GM12892 (cell line): ENCODE measurements around the gene SLC35G4.
"Not testable (repeated sequence)": the region's sequence is repeated elsewhere in the genome, so short reads cannot be mapped to it uniquely, and the experiment has no call there.

Experiments
- DNase-seq: peaks from one replicate; pipeline ENCODE4 v3.0.0; 2011; ENCODE audit not compliant: insufficient read length
- FAIRE-seq: peaks from 2 replicates; lab custom pipeline; 2011; peaks lifted over from hg19 to GRCh38; lab: Jason Lieb, UNC
- POLR2A ChIP-seq: IDR thresholded peaks from 2 replicates; pipeline ENCODE4 v1.6.1; 2011; ENCODE audit warnings: low read depth, low read length, control low read depth
- POLR2AphosphoS5 ChIP-seq: IDR thresholded peaks from 2 replicates; pipeline ENCODE4 v1.6.1; 2011; ENCODE audit warnings: low read depth, low read length, control low read depth
- TAF1 ChIP-seq: IDR thresholded peaks from 2 replicates; pipeline ENCODE4 v1.6.1; 2011; ENCODE audit warnings: low read depth, mild to moderate bottlenecking, control low read depth, low read length, borderline replicate concordance

The SLC35G4 gene

DNA sequence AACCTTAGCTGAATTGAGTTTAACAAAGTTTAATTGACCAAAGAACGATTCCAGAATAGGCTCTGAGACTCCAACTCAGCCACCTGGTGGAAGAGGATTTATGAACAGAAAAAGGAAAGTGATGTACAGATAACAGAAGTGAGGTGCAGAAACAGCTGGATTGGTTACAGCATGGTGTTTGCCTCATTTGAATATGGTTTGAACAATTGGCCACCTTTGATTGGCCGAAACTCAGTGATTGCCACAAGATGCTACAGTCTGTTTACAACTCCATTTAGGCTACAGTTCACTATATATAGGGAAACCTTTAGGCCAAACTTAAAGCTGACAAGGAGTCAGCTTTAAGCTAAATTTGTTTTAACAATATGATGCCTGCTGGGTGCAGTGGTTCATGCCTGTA is 28.1 kb upstream of the SLC35G4 start:
- FAIRE-seq (no peak), DNase-seq (no peak)
- no peak for TF ChIP-seq TAF1

GRCh38 chr18:11585596-11585995 is 23.8 kb upstream of the SLC35G4 start:
- FAIRE-seq (no peak), DNase-seq (no peak)
- no peak for TF ChIP-seq TAF1
- no peak for TF ChIP-seq POLR2AphosphoS5
- TF ChIP-seq POLR2A = no peak

DNA sequence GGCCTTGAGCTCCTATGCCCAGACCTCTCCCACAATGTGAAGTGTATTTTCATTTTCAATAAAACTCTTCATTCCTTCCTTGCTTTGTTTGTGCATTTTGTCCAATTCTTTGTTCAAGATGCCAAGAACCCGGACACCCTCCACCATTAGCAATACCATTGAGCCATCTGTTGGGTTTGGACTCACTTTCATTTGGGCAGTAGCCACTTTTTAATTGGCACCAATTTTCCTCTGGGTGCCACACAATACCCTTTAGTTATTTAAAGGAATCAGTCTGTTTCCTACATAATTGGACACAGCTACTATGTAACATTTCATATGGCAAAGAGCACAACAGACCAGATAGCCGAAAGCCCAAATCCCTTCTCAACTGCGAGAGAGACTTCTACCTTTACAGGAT is 22.5 kb upstream of the SLC35G4 start:
- TF ChIP-seq POLR2AphosphoS5 = no peak
- TF ChIP-seq POLR2A = no peak
- no peak for TF ChIP-seq TAF1
- DNase-seq (no peak), FAIRE-seq (no peak)

DNA sequence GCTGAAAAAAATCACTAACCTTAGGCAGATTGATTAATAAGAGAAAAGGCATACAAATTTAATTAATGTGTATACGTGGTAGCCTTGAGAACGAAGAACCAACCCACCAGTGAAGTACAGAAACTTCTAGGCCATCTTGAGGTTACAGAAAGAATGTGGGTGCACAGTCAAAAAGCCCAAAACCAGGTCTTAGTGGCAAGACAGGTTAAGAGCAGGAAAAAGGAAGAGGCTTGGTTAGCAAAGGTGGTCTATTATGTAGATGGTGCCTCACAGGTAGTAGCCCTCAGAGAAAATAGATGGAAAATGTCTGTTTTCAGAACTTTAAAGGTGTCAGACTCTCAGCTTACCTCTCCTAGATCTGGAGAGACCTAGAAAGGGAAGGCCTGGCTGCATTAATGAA is 22.0 kb upstream of the SLC35G4 start:
- TF ChIP-seq TAF1 (no peak), POLR2A (no peak), POLR2AphosphoS5 (no peak)
- FAIRE-seq = no peak
- no peak for DNase-seq

DNA sequence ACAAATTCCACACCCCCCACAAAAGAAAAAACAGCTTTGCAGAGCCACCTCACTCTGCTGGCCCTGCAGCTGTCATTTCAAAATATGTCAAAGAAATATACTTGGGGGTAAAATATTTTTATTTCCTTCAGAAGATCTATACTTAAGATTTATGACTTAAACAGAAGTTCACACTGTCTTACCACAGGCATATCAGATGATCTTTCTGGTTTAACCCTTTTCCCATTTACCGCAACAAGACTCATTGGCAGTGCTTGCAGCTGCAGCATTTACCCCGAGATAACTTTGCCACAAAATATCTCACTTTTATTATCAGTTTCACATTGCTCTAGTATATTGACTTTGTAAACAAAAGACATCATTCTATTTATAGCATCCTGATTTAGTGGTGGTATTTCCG is 21.6 kb upstream of the SLC35G4 start:
- no peak for TF ChIP-seq POLR2A
- DNase-seq (no peak), FAIRE-seq (no peak)

DNA sequence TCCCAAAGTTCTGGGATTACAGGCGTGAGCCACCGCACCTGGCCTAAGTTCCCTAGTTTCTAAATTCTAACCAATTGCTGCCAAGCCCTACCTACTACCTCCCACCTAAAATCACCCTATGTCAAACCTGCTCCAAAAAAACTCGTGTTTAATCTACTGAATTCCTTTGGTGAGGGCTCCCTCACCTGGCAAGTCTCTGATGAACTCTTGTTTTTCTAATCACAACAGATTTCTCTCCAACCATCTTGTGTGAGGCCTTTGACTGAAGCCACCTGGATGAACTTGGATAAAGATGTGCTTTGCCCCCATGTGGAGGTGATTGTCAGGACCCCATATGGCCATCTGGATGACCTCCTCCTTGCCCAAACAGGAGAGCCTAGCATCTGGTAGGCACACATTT is 17.4 kb upstream of the SLC35G4 start:
- no peak for FAIRE-seq
- TF ChIP-seq TAF1 = no peak
- no peak for TF ChIP-seq POLR2A
- TF ChIP-seq POLR2AphosphoS5 = no peak

GRCh38 chr18:11600321-11600720 is 9.1 kb upstream of the SLC35G4 start:
- TF ChIP-seq POLR2AphosphoS5 (no peak), POLR2A (no peak), TAF1 (no peak)
- DNase-seq (no peak), FAIRE-seq (no peak)

More for the DNA sequence above, 17.4 kb upstream of the SLC35G4 start:
- DNase-seq = no peak

- no peak for TF ChIP-seq POLR2AphosphoS5
- no peak for TF ChIP-seq TAF1
- no peak for TF ChIP-seq POLR2A
- no peak for DNase-seq
- no peak for FAIRE-seq
These were observed 1.5 kb upstream of the SLC35G4 start for GRCh38 chr18:11607906-11608305.

DNA sequence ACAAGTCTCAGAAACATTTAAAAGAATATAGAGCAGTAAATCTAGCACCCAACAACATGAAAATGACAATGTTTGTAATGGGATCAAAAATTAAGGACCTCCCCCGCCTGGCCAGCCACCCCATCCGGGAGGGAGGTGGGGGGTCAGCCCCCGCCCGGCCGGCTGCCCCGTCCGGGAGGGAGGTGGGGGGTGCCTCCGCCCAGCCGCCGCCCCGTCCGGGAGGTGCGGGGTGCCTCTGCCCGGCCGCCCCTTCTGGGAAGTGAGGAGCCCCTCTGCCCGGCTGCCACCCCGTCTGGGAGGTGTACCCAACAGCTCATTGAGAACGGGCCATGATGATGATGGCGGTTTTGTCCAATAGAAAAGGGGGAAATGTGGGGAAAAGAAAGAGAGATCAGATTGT is 778 bp upstream of the SLC35G4 start:
- DNase-seq, FAIRE-seq: not testable (repeated sequence)

GRCh38 chr18:11613073-11613472 is 3.7 kb downstream of the SLC35G4 start:
- not testable (repeated sequence) for DNase-seq, FAIRE-seq

- not testable (repeated sequence) for FAIRE-seq, DNase-seq
These were observed 4.2 kb downstream of the SLC35G4 start for GRCh38 chr18:11613611-11614010.

- not testable (repeated sequence) for DNase-seq, FAIRE-seq
These were observed 4.6 kb downstream of the SLC35G4 start for GRCh38 chr18:11614042-11614441.

GRCh38 chr18:11614981-11615380 is 5.6 kb downstream of the SLC35G4 start:
- not testable (repeated sequence) for DNase-seq, FAIRE-seq

- DNase-seq, FAIRE-seq: not testable (repeated sequence)
These were observed 37.9 kb downstream of the SLC35G4 start for GRCh38 chr18:11647310-11647709.

DNA sequence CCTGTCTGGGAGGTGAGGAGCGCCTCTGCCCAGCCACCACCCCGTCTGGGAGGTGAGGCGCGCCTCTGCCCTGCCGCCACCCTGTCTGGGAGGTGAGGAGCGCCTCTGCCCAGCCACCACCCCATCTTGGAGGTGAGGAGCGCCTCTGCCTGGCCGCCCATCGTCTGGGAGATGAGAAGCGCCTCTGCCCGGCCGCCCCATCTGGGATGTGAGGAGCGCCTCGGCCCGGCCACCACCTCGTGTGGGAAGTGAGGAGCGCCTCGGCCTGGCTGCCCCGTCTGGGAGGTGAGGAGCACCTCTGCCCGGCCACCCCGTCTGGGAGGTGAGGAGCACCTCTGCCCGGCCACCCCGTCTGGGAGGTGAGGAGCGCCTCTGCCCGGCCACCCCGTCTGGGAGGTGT is 38.4 kb downstream of the SLC35G4 start:
- not testable (repeated sequence) for FAIRE-seq, DNase-seq
